Measurements from ENCODE around the gene YJU2.

Gene YJU2

GRCh38 chr19:4294389-4294788 is 47.5 kb downstream of the YJU2 start:
- in situ Hi-C loops (cut with HindIII; ENCODE audit: low sequenced_read_pairs), result no loop called here

DNA sequence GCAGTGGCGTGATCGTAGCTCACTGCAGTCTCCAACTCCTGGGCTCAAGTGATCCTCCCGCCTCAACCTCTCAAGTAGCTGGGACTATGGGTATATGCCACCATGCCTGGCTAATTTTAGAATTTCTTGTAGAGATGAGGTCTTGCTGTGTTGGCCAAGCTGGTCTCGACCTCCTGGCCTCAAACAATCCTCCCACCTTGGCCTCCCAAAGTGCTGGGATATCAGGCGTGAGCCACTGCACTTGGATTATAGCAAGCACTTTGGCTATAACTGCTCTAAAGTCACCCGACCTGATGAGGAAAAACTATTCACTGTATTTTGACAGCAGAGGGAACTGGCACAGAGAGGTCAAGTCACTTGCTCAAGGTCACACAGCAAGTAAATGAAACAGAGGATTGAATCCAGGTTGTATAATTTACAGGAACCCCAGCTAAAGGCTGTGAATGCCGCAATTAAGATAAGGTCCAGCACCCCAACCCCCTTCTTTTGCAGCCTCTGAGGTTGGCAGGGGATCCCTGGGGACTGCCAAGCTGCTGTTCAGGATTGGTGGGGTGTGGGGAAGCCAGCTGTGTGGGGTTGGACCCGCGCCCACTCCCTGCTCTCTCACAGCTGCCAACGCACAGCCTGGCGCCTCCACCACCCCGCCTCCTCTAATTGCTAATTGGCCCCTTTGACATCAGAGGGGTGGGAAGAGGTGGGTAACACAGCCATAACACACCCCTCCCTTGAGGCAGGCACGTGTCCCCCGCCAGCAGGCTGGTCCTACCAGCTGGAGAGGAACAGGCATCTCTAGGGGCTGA is 49.3 kb downstream of the YJU2 start:
- in situ Hi-C loops (cut with HindIII; ENCODE audit: low sequenced_read_pairs), result no loop called here

GRCh38 chr19:4297901-4298809 is 51.3 kb downstream of the YJU2 start:
- in situ Hi-C loops (cut with HindIII; ENCODE audit: low sequenced_read_pairs), result no loop called here

GRCh38 chr19:4298810-4299550 is 52.1 kb downstream of the YJU2 start:
- in situ Hi-C loops (cut with HindIII; ENCODE audit: low sequenced_read_pairs), result no loop called here

- in situ Hi-C loops (cut with HindIII; ENCODE audit: low sequenced_read_pairs), result no loop called here
Observed at GRCh38 chr19:4300589-4300988, 53.7 kb downstream of the YJU2 start.

GRCh38 chr19:4301590-4302242 is 54.8 kb downstream of the YJU2 start:
- in situ Hi-C loops (cut with HindIII; ENCODE audit: low sequenced_read_pairs), result no loop called here

- in situ Hi-C loops (cut with HindIII; ENCODE audit: low sequenced_read_pairs), result no loop called here
Observed at GRCh38 chr19:4302243-4302640, 55.4 kb downstream of the YJU2 start, which contains the start of gene TMIGD2. Gene TMIGD2, minus strand, starts transcription at chr19:4302389. Its CDS starts 4 bp downstream, at chr19:4302385.

DNA sequence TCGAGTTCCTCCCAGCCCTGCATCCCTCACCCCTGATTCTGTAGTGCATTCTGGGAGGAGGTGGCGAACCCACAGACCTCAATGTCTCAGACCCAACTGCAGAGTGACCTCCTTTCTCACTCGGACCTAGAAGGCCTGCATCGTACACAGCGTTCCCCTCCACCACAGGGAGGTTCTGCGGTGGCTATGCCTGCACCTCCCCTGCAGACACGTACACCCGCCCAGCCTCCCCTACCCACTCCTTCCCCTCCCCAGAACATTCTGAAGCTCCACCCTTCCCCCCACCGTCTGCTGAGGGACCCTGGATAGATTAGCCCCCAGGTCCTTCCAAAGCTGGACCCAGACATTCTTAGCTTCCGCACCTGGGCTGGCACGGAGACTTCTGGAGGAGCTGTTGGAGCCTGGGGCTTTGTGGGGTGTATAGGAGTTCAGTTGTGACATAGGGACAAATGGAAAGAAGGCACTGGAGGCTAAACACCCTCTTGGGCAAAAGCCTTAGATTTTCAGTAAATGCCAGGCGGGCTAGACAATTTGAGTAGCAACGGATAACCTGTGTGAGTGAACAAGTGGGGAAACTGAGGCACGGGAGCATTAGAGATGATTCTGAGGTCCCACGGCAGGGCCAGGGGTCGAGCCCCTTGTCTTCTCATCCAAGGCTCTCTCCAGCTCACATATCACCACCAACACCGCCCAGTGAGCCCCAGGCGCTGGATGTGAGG is 57.1 kb downstream of the YJU2 start:
- in situ Hi-C loops (cut with HindIII; ENCODE audit: low sequenced_read_pairs), result no loop called here

- in situ Hi-C loops (cut with HindIII; ENCODE audit: low sequenced_read_pairs), result no loop called here
Observed at GRCh38 chr19:4304538-4305256, 57.8 kb downstream of the YJU2 start, which contains the start of gene FSD1. Gene FSD1, plus strand, starts transcription at chr19:4304598. Its CDS starts 149 bp downstream, at chr19:4304747.

DNA sequence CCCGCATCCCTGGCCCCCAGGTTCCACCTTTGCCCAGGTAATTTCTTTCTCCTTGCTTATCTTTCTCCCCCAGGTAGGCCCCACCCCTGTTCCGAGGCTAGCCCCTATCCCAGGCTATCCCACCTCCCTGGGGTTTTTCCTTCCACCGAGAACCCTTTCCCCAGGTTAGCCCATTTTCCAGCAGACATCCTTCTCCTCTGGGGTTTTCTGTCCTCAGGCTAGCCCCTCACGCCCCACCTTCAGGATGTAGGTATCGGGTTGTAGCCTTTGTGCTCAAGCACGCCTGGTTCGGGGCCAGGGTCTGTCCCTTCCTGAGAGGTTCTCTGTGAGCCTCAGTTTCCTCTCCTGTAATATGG is 58.4 kb downstream of the YJU2 start:
- in situ Hi-C loops (cut with HindIII; ENCODE audit: low sequenced_read_pairs), result no loop called here

DNA sequence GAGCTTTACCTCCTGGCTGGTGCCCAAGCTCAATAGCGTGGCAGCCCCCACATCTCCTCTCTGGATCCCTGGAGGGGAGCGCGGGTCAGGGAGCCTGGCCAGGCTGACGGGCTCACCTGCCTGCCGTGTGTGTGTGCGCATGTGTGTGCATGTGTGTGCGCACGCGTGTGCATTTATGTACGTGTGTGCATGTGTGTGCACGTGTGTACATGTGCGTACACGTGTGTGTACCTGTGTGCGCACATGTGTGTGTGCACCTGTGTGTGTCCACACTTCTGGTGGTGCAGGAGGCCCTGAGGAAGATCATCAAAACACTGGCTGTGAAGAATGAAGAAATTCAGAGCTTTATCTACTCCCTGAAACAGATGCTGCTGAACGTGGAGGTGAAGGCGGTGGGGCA is 58.8 kb downstream of the YJU2 start:
- in situ Hi-C loops (cut with HindIII; ENCODE audit: low sequenced_read_pairs), result no loop called here

- in situ Hi-C loops (cut with HindIII; ENCODE audit: low sequenced_read_pairs), result no loop called here
Observed at GRCh38 chr19:4310247-4311121, 63.6 kb downstream of the YJU2 start.

- in situ Hi-C loops (cut with HindIII; ENCODE audit: low sequenced_read_pairs), result no loop called here
Observed at GRCh38 chr19:4313847-4314490, 67.1 kb downstream of the YJU2 start.

DNA sequence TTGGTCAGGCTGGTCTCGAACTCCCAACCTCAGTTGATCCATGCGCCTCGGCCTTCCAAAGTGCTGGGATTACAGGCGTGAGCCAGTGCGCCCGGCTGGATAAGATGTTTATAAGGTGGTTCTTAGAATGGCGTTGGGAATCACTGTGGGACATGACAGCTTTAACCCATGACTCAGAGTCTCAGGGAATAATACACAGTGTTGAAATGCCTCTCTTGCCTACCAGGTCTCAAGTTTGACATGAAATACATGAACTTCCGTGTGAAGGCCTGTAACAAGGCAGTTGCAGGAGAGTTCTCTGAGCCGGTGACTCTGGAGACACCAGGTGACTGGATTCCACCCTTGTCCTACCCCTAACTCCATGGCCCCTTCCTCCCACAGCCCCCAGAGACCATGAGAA is 70.1 kb downstream of the YJU2 start:
- in situ Hi-C loops (cut with HindIII; ENCODE audit: low sequenced_read_pairs), result no loop called here

- in situ Hi-C loops (cut with HindIII; ENCODE audit: low sequenced_read_pairs), result no loop called here
Observed at GRCh38 chr19:4318460-4318859, 71.6 kb downstream of the YJU2 start.
